ENCODE data around the gene TAF4. TPM values are rescaled to one million over a fixed set of nuclear protein-coding genes. Genes with fewer than 3 reads are reported as not detected.

Gene TAF4
- total RNA-seq, 1 experiment from 2014 or later: 21.0 TPM

DNA sequence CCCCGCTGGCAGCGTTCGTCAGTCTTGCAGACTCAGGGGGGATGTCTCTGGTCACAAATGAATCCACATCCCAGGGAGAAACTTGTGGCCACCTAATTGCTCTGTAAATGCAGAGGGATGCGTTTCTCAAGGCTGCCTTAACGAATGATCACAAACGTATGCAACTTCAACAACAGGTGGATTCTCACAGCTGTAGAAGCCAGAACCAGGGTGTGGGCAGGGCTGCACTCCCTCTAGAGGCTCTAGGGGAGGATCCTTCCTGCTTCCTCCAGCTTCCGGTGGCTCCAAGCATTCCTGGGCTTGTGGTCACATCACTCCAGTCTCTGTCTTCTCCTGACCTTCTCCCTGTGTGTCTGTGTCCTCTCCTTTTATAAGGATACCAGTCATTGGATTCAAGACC is 3.3 kb upstream of the TAF4 start:
- H3K9me3 ChIP-seq (ENCODE audit: control insufficient read depth, insufficient read depth, low read depth, low read length): peaks cover 8% of the 10 kb centered on the region; the same call in 1 of the 2 replicates
- ChIA-PET POLR2A (no interaction called here), CTCF (interaction anchor here (0.6 kb wide), 1 partner anchor 237 kb away, joined by 3 read pairs; no protein-coding TSS in a partner anchor)
- H3K36me3 ChIP-seq (ENCODE audit: control insufficient read depth, insufficient read depth, low read length): no peaks in the 10 kb centered on the region
- in situ Hi-C loops (cut with HindIII; ENCODE audit: low pct_unique_long_range_greater_than_20kb, low sequenced_read_pairs): no loop called here
- H3K27ac ChIP-seq (ENCODE audit: low read length): no peak overlapping the region
- peaks cover 10% of the 10 kb centered on the region for H3K4me1 ChIP-seq (ENCODE audit: control insufficient read depth, insufficient read depth, low read length)
- BruUV-seq (replicated peaks): no TSS peak
- intact Hi-C loops (cut with micrococcal nuclease; ENCODE audit: unreplicated experiment): loop anchor here (5.0 kb wide), 1 partner anchor 68 kb away; no protein-coding TSS in a partner anchor
- DNase-seq (ENCODE audit: low read depth, low spot score) (no peak), ATAC-seq (no peak)
- no peak for TF ChIP-seq SIN3A (IDR thresholded peaks at IDR 0.05; ENCODE audit: borderline replicate concordance, insufficient read depth, low read depth, low read length)
- TF ChIP-seq TCF7L2 (IDR thresholded peaks at IDR 0.05; ENCODE audit: low read depth, low read length): no peak
- TF ChIP-seq POLR2AphosphoS5 (IDR thresholded peaks at IDR 0.05; ENCODE audit: low read depth, low read length): no peak
- TF ChIP-seq, protein P1, sequence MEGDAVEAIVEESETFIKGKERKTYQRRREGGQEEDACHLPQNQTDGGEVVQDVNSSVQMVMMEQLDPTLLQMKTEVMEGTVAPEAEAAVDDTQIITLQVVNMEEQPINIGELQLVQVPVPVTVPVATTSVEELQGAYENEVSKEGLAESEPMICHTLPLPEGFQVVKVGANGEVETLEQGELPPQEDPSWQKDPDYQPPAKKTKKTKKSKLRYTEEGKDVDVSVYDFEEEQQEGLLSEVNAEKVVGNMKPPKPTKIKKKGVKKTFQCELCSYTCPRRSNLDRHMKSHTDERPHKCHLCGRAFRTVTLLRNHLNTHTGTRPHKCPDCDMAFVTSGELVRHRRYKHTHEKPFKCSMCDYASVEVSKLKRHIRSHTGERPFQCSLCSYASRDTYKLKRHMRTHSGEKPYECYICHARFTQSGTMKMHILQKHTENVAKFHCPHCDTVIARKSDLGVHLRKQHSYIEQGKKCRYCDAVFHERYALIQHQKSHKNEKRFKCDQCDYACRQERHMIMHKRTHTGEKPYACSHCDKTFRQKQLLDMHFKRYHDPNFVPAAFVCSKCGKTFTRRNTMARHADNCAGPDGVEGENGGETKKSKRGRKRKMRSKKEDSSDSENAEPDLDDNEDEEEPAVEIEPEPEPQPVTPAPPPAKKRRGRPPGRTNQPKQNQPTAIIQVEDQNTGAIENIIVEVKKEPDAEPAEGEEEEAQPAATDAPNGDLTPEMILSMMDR (IDR thresholded peaks at IDR 0.05): no peak
- TF ChIP-seq, protein P2, sequence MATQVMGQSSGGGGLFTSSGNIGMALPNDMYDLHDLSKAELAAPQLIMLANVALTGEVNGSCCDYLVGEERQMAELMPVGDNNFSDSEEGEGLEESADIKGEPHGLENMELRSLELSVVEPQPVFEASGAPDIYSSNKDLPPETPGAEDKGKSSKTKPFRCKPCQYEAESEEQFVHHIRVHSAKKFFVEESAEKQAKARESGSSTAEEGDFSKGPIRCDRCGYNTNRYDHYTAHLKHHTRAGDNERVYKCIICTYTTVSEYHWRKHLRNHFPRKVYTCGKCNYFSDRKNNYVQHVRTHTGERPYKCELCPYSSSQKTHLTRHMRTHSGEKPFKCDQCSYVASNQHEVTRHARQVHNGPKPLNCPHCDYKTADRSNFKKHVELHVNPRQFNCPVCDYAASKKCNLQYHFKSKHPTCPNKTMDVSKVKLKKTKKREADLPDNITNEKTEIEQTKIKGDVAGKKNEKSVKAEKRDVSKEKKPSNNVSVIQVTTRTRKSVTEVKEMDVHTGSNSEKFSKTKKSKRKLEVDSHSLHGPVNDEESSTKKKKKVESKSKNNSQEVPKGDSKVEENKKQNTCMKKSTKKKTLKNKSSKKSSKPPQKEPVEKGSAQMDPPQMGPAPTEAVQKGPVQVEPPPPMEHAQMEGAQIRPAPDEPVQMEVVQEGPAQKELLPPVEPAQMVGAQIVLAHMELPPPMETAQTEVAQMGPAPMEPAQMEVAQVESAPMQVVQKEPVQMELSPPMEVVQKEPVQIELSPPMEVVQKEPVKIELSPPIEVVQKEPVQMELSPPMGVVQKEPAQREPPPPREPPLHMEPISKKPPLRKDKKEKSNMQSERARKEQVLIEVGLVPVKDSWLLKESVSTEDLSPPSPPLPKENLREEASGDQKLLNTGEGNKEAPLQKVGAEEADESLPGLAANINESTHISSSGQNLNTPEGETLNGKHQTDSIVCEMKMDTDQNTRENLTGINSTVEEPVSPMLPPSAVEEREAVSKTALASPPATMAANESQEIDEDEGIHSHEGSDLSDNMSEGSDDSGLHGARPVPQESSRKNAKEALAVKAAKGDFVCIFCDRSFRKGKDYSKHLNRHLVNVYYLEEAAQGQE (IDR thresholded peaks at IDR 0.05; ENCODE audit: insufficient read depth in 1 of 2, low read depth in 2 of 2, low read length in 1 of 2): no peak
- no peak overlapping the region for H3K4me3 ChIP-seq (ENCODE audit: low read depth in 2 of 2, low read length in 2 of 2)
- H3K27me3 ChIP-seq (ENCODE audit: control insufficient read depth, insufficient read depth, low read length): no peaks in the 10 kb centered on the region

DNA sequence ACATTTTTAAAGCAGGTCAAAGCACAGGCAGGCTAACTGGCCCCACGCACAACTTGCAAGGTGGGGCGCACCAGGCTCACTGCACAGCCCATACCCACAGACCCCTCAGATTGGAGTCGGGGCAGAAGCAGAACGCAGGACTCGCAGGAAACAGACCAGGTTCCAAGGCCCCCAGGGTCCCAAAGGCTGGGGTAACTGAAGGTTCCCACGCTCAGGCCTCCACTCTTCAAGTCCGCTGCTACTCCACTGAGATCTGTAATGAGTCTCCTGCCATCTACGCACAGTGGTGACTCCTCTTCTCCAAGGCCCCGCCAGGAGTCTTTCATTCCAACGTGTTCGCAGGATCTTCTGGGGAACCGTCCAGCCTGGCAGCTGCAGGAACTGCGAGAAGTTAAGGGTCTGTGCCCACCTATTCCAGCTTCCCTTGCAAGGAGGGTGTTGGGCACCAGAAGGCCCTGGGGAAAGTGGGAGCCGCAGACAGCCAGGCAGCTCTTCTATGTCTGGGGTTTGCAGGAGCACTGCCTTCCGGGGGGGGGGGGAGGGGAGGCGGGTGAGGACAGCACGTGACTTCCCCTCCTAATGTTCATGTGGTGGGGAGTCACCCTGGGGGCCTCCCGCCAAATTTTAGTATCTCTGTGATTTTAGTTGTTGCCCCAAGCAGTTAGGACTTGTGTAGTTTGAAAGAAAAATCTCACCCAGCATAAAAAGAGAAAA is 2.0 kb upstream of the TAF4 start:
- Histone ChIP-seq H3K9me3 (ENCODE audit: control insufficient read depth, insufficient read depth, low read depth, low read length) (peaks cover 2% of the 10 kb centered on the region; the same call in 1 of the 2 replicates), H3K27ac (ENCODE audit: low read length) (peak overlapping the region; percentile 29; the same call in 1 of the 2 replicates), H3K4me1 (ENCODE audit: control insufficient read depth, insufficient read depth, low read length) (peaks cover 22% of the 10 kb centered on the region), H3K27me3 (ENCODE audit: control insufficient read depth, insufficient read depth, low read length) (no peaks in the 10 kb centered on the region), H3K4me3 (ENCODE audit: low read depth in 2 of 2, low read length in 2 of 2) (no peak overlapping the region), H3K36me3 (ENCODE audit: control insufficient read depth, insufficient read depth, low read length) (no peaks in the 10 kb centered on the region)
- intact Hi-C loops (cut with micrococcal nuclease; ENCODE audit: unreplicated experiment): loop anchor here (2.0 to 5.0 kb wide), 2 partner anchors 21 to 70 kb away; no protein-coding TSS in a partner anchor
- CTCF ChIA-PET: interaction anchor here (0.5 to 0.6 kb wide), 2 partner anchors 89 to 465 kb away, joined by 3 to 7 read pairs; no protein-coding TSS in a partner anchor
- TF ChIP-seq SIN3A (IDR thresholded peaks at IDR 0.05; ENCODE audit: borderline replicate concordance, insufficient read depth, low read depth, low read length): no peak
- TF ChIP-seq TCF7L2 (IDR thresholded peaks at IDR 0.05; ENCODE audit: low read depth, low read length): no peak
- ATAC-seq (no peak), DNase-seq (ENCODE audit: low read depth, low spot score) (no peak)
- POLR2A ChIA-PET: interaction anchor here (0.5 to 0.6 kb wide), 2 partner anchors 22 to 51 kb away, joined by 5 to 9 read pairs; no protein-coding TSS in a partner anchor
- in situ Hi-C loops (cut with HindIII; ENCODE audit: low pct_unique_long_range_greater_than_20kb, low sequenced_read_pairs): no loop called here
- no TSS peak for BruUV-seq (replicated peaks)

Data from Panc1 (cell line).